Cardiac fibroblast (primary cell): ENCODE measurements around the gene HSPA1L.
A peak's percentile ranks its signal among the peaks of the same experiment; 100 is the strongest.

Experiments
- DNase-seq, 2 donors: peaks; one replicate each; pipeline versions ENCODE4 v3.0.0 to v3.0.0-alpha.2; 2010; ENCODE audit warnings: low read depth in 2 of 2
- H3K4me3 ChIP-seq, 2 donors: replicated peaks in 1 of 2; 1 replicate in 1 of 2; 2 replicates in 1 of 2; pipeline ENCODE4 v1.5.1; 2011; ENCODE audit warnings: low read depth in 2 of 2, low read length in 2 of 2, mild to moderate bottlenecking in 2 of 2, moderate library complexity in 1 of 2
- CTCF ChIP-seq: IDR thresholded peaks from one replicate; pipeline ENCODE4 v1.5.1; 2011; ENCODE audit warnings: low read depth, mild to moderate bottlenecking, low read length, inconsistent platforms

The HSPA1L gene

GRCh38 chr6:31778999-31779885 is 35.8 kb downstream of the HSPA1L start:
- no peak for TF ChIP-seq CTCF
- H3K4me3 ChIP-seq, result no peak overlapping the region
- no peak for DNase-seq

GRCh38 chr6:31778193-31778592 is 36.9 kb downstream of the HSPA1L start:
- TF ChIP-seq CTCF, result no peak
- no peak overlapping the region for H3K4me3 ChIP-seq
- DNase-seq, result no peak

DNA sequence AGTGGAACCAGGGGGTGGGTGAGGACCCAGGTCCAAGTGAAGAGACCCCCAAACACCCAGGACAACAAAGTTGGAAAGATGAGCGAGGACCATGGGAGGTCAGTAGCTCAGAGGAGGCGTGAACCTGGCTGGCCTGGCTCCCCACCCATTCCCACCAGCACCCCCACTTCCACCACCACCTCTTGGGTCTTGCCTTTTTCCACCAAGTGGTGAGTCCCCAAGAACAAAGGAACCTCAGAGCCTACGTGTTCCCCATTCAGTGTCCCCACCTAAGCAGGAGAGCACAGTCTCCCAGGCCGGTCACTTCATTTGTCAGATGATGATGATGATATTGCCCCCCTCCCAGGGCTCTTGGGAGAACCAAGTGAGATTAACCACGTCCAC is 37.4 kb downstream of the HSPA1L start:
- no peak for TF ChIP-seq CTCF
- no peak for DNase-seq
- H3K4me3 ChIP-seq, result no peak overlapping the region

DNA sequence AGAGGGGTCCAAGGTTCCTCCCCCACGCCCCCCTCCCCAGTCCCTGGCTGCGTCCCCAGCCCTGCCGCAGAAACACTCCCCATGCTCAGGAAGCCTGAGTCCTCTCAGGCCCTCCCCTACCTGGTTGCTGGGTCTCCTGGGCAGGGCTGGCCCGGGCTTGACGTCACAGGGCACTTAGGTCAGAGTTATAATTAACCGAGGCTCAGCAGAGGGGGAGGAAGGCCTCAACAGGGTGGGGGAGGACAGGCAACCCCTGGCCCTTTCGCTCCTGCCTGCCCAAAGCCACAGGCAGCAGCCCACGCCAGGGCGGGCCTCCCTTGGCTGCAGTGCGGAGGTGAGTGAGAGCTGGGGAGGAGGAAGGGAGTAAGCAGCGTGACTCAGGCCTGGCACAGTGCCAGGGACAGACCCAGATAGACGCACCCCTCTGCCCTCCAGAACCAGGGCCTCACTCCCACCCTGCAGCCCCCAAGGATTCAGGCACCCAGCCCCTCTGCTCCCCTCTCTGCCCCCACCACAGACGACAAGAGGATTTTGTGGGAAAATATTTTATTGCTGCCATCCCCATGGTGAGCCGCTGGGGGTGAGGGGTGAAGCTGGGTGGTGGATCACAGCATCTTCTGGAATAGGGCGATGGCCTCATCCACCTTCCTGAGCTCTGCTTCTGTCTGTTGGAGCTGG is 38.0 kb downstream of the HSPA1L start, which contains the start of gene VWA7:
VWA7 (minus strand) TSS at position 340 of the 678 bp plus-strand sequence. CDS start 549 bp downstream, outside the sequence.
- H3K4me3 ChIP-seq, result no peak within 1 kb of the TSS
- TF ChIP-seq CTCF, result no peak
- peak; percentile 73 to 85 for DNase-seq

GRCh38 chr6:31776485-31776988 is 38.5 kb downstream of the HSPA1L start:
- no peak overlapping the region for H3K4me3 ChIP-seq
- TF ChIP-seq CTCF, result no peak
- DNase-seq, result peak in 1 of 2 donors; percentile 5

- DNase-seq, result no peak
- TF ChIP-seq CTCF, result no peak
- H3K4me3 ChIP-seq, result no peak overlapping the region
These were observed 39.2 kb downstream of the HSPA1L start for GRCh38 chr6:31775633-31776484.
